Fibroblast of the aortic adventitia (primary cell): Measurements from ENCODE around the gene NRG3. TPM values are rescaled to one million over a fixed set of nuclear protein-coding genes. Genes with fewer than 3 reads are reported as not detected.

Source experiments
- DNase-seq: peaks from one replicate; pipeline ENCODE4 v3.0.0-alpha.2; 2010; ENCODE audit warnings: low read depth
- H3K4me3 ChIP-seq: 2 replicates; pipeline ENCODE4 v1.5.1; 2011; ENCODE audit warnings: low read depth, mild to moderate bottlenecking, control low read depth, low read length, moderate library complexity
- CTCF ChIP-seq: IDR thresholded peaks from 2 replicates; pipeline ENCODE4 v1.5.1; 2011; ENCODE audit warnings: mild to moderate bottlenecking, low read length, control low read depth, inconsistent platforms; ENCODE audit not compliant: insufficient read depth
- total RNA-seq: library from RNA; depleted of rRNA; stranded (reverse); fragments of >200 nt; gene quantifications from 2 replicates; pipeline ENCODE4 v1.2.3, GENCODE V29; 2012; ENCODE audit warnings: low replicate concordance

Gene NRG3
- total RNA-seq, 1 donor, result not detected

- no peak for DNase-seq
- TF ChIP-seq CTCF, result no peak
- no peak overlapping the region for H3K4me3 ChIP-seq
Observed at GRCh38 chr10:82267960-82268359, 393.0 kb downstream of the NRG3 start.

DNA sequence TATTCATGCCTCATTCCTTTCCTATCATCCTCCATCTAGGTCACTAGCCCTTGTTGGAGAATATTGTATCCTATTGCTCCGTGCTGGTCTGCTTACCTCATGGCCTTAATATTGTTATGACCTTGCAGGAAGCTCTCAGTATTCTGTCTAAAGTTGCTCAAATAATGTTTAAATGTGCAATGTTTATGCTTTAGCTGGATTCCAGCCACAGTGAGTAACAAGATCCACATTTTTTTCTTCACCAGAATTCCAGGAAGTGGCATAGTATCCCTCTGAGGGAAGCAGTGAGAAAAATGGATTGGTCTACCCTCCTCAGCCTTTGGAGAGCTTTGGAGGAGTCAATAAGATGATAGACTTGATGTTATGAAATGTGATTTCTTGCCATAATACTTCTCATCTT is 402.6 kb downstream of the NRG3 start:
- no peak for TF ChIP-seq CTCF
- DNase-seq, result no peak
- H3K4me3 ChIP-seq, result no peak overlapping the region

- TF ChIP-seq CTCF, result no peak
- DNase-seq, result no peak
- H3K4me3 ChIP-seq, result no peak overlapping the region
Observed at GRCh38 chr10:82278401-82279182, 403.6 kb downstream of the NRG3 start.

GRCh38 chr10:82282782-82283456 is 407.9 kb downstream of the NRG3 start:
- no peak for TF ChIP-seq CTCF
- no peak for DNase-seq
- H3K4me3 ChIP-seq, result no peak overlapping the region

GRCh38 chr10:82284180-82284579 is 409.2 kb downstream of the NRG3 start:
- TF ChIP-seq CTCF, result no peak
- H3K4me3 ChIP-seq, result no peak overlapping the region
- no peak for DNase-seq

- no peak for DNase-seq
- H3K4me3 ChIP-seq, result no peak overlapping the region
- TF ChIP-seq CTCF, result no peak
Observed at GRCh38 chr10:82288461-82288881, 413.5 kb downstream of the NRG3 start.
